HL-60/S4 treated with retinoic acid at 250 ng/mL for 4 days and 3 days (cell line): Measurements from ENCODE around the gene SPEM2.
"Not testable (repeated sequence)": the region's sequence is repeated elsewhere in the genome, so short reads cannot be mapped to it uniquely, and the experiment has no call there.

ENCODE experiments used
- in situ Hi-C: fragments of 300-500 bp; cut with MboI; formaldehyde crosslinking; loops from 2 replicates; pipeline ENCODE4 v1.7.0; 2022; ENCODE audit warnings: low sequenced_read_pairs

SPEM2 gene

GRCh38 chr17:7468804-7469389 is 43.5 kb downstream of the SPEM2 start:
- in situ Hi-C loops = no loop called here

GRCh38 chr17:7469843-7470242 is 44.4 kb downstream of the SPEM2 start:
- in situ Hi-C loops = not testable (repeated sequence)

GRCh38 chr17:7470457-7470973 is 45.1 kb downstream of the SPEM2 start:
- in situ Hi-C loops = not testable (repeated sequence)

GRCh38 chr17:7471729-7472128 is 46.3 kb downstream of the SPEM2 start:
- in situ Hi-C loops = no loop called here

GRCh38 chr17:7474767-7475166 is 49.4 kb downstream of the SPEM2 start:
- in situ Hi-C loops = not testable (repeated sequence)

GRCh38 chr17:7475764-7476422 is 50.5 kb downstream of the SPEM2 start:
- in situ Hi-C loops = no loop called here

- in situ Hi-C loops = no loop called here
Observed at GRCh38 chr17:7476494-7476893, 51.1 kb downstream of the SPEM2 start.

GRCh38 chr17:7476951-7477350 is 51.5 kb downstream of the SPEM2 start:
- in situ Hi-C loops = no loop called here
